Activated T-cell treated with anti-CD3 and anti-CD28 coated beads, Interleukin-2, amount 50 U/mL, for 4 hours (primary cell): ENCODE data around the gene SH3RF1. TPM values are rescaled to one million over a fixed set of nuclear protein-coding genes. Genes with fewer than 3 reads are reported as not detected.
"Not testable (repeated sequence)": the region's sequence is repeated elsewhere in the genome, so short reads cannot be mapped to it uniquely, and the experiment has no call there.

Experiments used
- ATAC-seq, 2 donors: fragments of 200-7000 bp; cut with Tn5 transposase; one replicate each; pipeline ENCODE4 v1.10.0; 2021
- DNase-seq: peaks from one replicate; pipeline ENCODE4 v3.0.0-alpha.2; 2020
- H3K27me3 Mint-ChIP-seq: one replicate; pipeline ENCODE4 v1.8.0; 2021; ENCODE audit warnings: low read depth, mixed read lengths
- H3K36me3 Mint-ChIP-seq: one replicate; pipeline ENCODE4 v1.8.0; 2022; ENCODE audit warnings: mixed read lengths; ENCODE audit not compliant: insufficient read depth
- H3K4me1 Mint-ChIP-seq: one replicate; pipeline ENCODE4 v1.8.0; 2021; ENCODE audit warnings: low read depth, mixed read lengths
- H3K4me3 Mint-ChIP-seq: one replicate; pipeline ENCODE4 v1.8.0; 2021; ENCODE audit warnings: mild to moderate bottlenecking, moderate library complexity, mixed read lengths
- H3K9me3 Mint-ChIP-seq: one replicate; pipeline ENCODE4 v1.8.0; 2021; ENCODE audit warnings: mixed read lengths
- total RNA-seq, 3 donors: library from RNA; stranded (reverse); gene quantifications; one replicate each; pipeline ENCODE4 v1.2.1, GENCODE V29; 2021

Gene SH3RF1
- 1 to 10 TPM in 1 of 3 donors, under 1 TPM in 2; 0.43 to 1.2 (median 0.56) TPM for total RNA-seq

DNA sequence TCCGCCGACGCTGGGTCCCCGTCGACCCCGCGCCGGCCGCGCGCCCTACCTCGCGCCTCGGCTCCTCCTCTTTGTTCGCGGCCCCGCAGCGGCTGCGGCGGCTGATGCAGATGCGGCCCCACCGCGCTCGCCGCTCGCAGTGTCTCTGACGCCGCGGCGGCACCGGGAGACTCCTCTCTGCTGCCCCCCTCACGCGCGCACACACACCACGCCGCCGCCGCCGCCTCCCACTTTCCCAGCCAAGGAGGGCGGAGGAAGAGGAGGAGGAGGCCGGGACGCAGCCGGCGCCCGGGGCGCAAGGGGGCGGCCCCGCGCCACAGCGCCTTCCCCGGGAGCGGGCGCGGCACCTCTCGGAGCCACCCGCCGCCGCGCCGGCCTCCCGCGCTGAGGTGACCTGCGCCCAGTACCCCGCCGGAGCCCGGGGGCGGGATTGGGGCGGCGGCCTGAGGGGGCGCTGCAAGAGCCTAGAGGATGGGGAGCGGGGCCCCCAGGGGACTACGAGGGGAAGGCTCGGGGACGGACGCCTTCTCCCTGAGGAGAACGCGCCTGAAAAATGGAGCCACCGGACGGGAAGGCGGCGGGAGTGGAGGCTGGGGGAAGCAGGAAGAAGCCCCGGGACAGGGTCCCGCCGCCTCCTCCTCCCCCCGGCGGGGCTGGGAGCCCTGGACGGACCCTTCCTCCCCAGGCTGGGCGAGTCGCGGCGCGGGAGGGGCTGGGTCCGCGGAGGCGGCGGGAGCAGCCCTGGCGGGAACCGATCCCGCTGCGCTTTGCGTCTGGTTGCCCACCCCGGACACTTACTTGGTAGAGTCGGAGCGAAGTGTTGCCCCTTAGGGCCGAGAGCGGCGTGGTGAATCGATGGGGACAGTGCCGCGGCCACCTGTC lies at the start of gene SH3RF1:
TSS of gene SH3RF1 (minus strand) at position 147 of the 882 bp plus-strand sequence. CDS start 1,744 bp downstream, outside the sequence.
- DNase-seq (no peak), ATAC-seq (peak; percentile 68 to 76)
- no peaks in the 10 kb centered on the region for H3K9me3 Mint-ChIP-seq
- peak within 1 kb of the TSS; percentile 68 for H3K4me3 Mint-ChIP-seq
- H3K4me1 Mint-ChIP-seq, result peaks cover 6% of the 10 kb centered on the region
- peaks cover 46% of the 10 kb centered on the region for H3K27me3 Mint-ChIP-seq
- H3K36me3 Mint-ChIP-seq, result no peaks in the 10 kb centered on the region

- Mint-ChIP-seq H3K9me3 (no peaks in the 10 kb centered on the region), H3K4me1 (no peaks in the 10 kb centered on the region), H3K36me3 (no peaks in the 10 kb centered on the region), H3K27me3 (peaks cover 7% of the 10 kb centered on the region), H3K4me3 (no peak overlapping the region)
- ATAC-seq, result no peak
- DNase-seq, result no peak
Measured at GRCh38 chr4:169315530-169316343, 45.0 kb upstream of the SH3RF1 start.

DNA sequence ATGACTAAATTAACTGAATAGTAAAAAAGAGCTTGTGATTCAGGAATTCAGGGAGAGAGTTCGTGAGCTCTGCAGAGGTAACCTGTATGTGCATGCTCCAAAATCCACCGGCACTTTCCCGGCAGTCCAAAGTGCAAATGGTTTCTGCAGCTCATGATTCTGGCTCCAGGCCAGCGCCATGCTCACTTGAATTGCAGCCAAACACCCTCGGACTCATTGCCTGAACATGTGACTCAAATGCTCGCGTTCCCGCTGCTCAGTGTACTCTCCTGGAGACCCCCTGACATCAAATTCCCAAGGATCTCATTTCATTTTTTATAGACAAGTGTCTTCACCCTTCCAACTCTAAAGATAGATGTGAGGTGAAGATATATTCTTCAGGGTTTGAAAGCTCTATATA lies 44.1 kb upstream of the SH3RF1 start:
- Mint-ChIP-seq H3K27me3 (peaks cover 7% of the 10 kb centered on the region), H3K4me1 (no peaks in the 10 kb centered on the region)
- no peak for ATAC-seq

DNA sequence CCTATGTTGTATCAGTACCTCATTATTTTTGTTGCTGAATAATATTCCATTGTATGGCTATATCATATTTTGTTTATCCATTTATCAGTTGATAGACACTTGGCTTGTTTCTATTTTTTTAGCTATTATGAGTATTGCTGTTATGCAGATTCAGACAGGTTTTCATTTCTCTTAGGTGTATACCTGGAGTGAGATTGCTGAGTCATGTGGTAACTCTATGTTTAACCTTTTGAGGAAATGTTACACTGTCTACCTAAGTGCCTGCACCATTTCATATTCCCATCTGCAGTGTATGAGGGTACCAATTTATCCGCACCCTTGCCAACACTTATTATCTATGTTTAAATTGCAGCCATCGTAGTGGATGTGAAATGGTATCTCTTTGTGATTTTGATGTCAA lies 43.0 kb upstream of the SH3RF1 start:
- Mint-ChIP-seq H3K4me3 (no peak overlapping the region), H3K27me3 (peaks cover 5% of the 10 kb centered on the region), H3K36me3 (no peaks in the 10 kb centered on the region), H3K9me3 (no peaks in the 10 kb centered on the region), H3K4me1 (no peaks in the 10 kb centered on the region)
- DNase-seq, result no peak
- no peak for ATAC-seq

More for the DNA sequence above, 44.1 kb upstream of the SH3RF1 start:
- Mint-ChIP-seq H3K36me3 (no peaks in the 10 kb centered on the region), H3K4me3 (no peak overlapping the region), H3K9me3 (no peaks in the 10 kb centered on the region)
- DNase-seq, result no peak

GRCh38 chr4:169312690-169313422 lies 42.1 kb upstream of the SH3RF1 start:
- Mint-ChIP-seq H3K4me3 (no peak overlapping the region), H3K36me3 (no peaks in the 10 kb centered on the region), H3K27me3 (peaks cover 3% of the 10 kb centered on the region)

GRCh38 chr4:169311643-169312365 lies 41.0 kb upstream of the SH3RF1 start:
- H3K27me3 Mint-ChIP-seq, result peaks cover 3% of the 10 kb centered on the region
- ATAC-seq, result no peak
- no peak overlapping the region for H3K4me3 Mint-ChIP-seq
- no peaks in the 10 kb centered on the region for H3K9me3 Mint-ChIP-seq
- no peaks in the 10 kb centered on the region for H3K4me1 Mint-ChIP-seq
- DNase-seq, result no peak
- H3K36me3 Mint-ChIP-seq, result no peaks in the 10 kb centered on the region

More at GRCh38 chr4:169312690-169313422, 42.1 kb upstream of the SH3RF1 start:
- DNase-seq, result no peak
- no peak for ATAC-seq
- no peaks in the 10 kb centered on the region for H3K9me3 Mint-ChIP-seq
- H3K4me1 Mint-ChIP-seq, result no peaks in the 10 kb centered on the region

DNA sequence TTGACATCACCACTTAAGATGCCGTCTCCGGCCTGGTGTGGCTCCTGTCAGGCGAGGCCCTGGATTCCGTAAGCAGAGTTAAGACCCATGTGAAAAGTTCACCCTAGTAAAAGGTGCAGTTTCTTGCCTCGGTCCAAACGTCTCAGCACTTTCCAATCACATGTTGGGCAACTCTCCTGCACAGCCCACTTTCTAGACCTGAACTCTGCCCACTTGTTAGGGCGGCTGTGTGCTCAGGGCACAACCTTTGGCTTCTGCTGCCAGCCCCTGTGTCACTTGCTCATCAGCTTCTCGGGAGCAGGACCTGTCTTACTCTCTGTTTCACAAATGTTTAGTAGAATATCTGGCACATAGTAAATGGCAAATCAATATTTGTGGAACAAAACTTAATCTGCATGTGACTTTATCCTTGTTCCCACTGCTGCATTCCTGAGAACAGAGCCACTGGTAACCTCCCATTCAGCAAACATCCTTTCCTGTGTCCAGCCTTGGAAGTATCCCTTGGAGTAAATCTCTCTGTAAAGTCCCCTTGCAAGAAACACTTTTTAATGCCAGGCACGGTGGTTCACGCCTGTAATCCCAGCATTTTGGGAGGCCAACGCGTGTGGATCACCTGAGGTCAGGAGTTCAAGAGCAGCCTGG lies 38.7 kb upstream of the SH3RF1 start:
- H3K4me1 Mint-ChIP-seq, result no peaks in the 10 kb centered on the region
- DNase-seq, result no peak
- H3K36me3 Mint-ChIP-seq, result no peaks in the 10 kb centered on the region
- ATAC-seq, result no peak
- no peak overlapping the region for H3K4me3 Mint-ChIP-seq
- H3K9me3 Mint-ChIP-seq, result no peaks in the 10 kb centered on the region
- H3K27me3 Mint-ChIP-seq, result peaks cover 3% of the 10 kb centered on the region

DNA sequence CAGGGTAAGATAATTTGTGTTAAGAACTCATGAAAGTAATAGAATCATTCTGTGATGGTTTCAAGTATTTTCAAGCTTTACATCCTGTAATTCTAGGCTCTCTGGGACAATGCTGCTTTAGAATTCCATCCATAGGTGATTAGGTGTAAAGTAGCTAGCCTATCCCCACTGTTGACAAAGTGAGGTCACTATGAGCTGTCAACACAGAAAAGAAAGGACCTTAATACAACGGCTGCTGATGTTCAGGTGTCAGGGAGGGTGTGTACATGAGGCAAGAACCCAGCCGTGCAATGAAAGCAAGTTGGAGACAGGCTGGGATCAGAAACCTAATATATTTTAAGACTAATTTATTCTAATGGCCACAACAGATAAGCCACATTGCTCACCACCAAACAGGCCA lies 36.8 kb upstream of the SH3RF1 start:
- no peaks in the 10 kb centered on the region for H3K27me3 Mint-ChIP-seq
- no peak overlapping the region for H3K4me3 Mint-ChIP-seq
- no peaks in the 10 kb centered on the region for H3K36me3 Mint-ChIP-seq
- no peaks in the 10 kb centered on the region for H3K9me3 Mint-ChIP-seq
- no peak for DNase-seq
- H3K4me1 Mint-ChIP-seq, result no peaks in the 10 kb centered on the region
- no peak for ATAC-seq

GRCh38 chr4:169305651-169306050 lies 34.9 kb upstream of the SH3RF1 start:
- DNase-seq, result no peak
- Mint-ChIP-seq H3K36me3 (peaks cover 1% of the 10 kb centered on the region), H3K4me3 (no peak overlapping the region), H3K4me1 (no peaks in the 10 kb centered on the region), H3K9me3 (no peaks in the 10 kb centered on the region), H3K27me3 (no peaks in the 10 kb centered on the region)
- ATAC-seq, result no peak

DNA sequence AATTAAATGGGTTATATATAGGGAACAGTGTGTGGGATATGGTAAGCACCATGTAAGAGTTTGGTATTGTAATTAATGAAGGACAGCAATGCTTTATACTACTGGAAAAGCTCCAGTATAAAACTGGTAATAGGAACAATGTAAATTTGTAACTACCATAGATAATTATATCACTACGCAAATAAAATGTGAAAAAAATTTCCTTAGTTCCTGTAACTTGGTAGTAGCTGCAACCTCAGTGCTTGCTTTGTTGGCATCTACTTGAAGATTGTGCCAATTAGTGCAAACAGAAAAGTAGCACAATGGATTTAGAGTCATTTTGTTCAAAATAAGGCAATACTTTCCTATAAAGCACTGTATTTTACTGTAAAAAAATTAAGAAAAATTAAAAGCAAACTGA lies 34.4 kb upstream of the SH3RF1 start:
- H3K4me3 Mint-ChIP-seq, result no peak overlapping the region
- H3K27me3 Mint-ChIP-seq, result no peaks in the 10 kb centered on the region
- H3K36me3 Mint-ChIP-seq, result peaks cover 1% of the 10 kb centered on the region
- H3K9me3 Mint-ChIP-seq, result no peaks in the 10 kb centered on the region
- ATAC-seq, result no peak
- H3K4me1 Mint-ChIP-seq, result no peaks in the 10 kb centered on the region
- no peak for DNase-seq

GRCh38 chr4:169295822-169296221 lies 25.1 kb upstream of the SH3RF1 start:
- Mint-ChIP-seq H3K27me3 (peaks cover 24% of the 10 kb centered on the region), H3K36me3 (peaks cover under 1% of the 10 kb centered on the region), H3K4me3 (no peak overlapping the region), H3K4me1 (no peaks in the 10 kb centered on the region), H3K9me3 (peaks cover 3% of the 10 kb centered on the region)
- ATAC-seq (no peak), DNase-seq (no peak)

DNA sequence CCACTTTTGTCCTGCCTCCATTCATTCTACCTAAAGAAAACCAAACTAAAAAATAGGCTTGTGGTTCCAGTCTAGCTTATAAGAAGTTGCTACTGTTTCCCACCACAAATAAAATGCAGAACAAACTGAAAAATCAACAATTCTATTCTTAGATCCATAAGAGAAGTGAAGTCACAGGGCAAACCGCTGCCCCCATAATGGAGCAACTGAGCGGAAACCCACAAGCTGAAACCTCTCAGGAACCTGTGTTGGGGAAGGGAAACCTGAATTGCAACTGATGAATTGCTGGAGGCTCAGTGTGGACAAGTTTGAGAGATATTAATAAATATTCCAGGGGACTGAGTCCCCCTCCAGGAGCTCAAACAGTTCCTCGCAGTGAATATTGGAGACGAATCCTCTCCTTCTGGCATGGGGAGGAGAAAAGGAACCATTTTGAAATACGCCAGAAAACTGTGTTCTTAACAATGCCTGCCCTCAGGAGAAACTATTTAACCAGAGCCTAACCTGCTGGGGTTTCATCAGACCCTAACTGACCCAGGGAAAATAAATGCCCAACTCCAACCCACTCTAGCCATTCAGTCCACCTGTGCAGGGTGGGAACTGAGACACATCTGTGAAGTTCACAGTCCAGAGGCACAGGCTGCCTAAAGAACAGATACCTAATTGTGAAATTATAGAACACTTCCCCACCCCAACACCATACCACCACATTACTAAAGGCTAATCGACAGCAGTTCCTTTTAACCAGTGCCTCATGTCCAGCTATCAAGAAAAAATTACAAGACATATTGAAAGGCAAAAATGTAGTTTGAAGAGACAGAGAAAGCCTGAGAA lies 22.8 kb upstream of the SH3RF1 start:
- no peak for DNase-seq
- Mint-ChIP-seq H3K4me1 (no peaks in the 10 kb centered on the region), H3K27me3 (peaks cover 25% of the 10 kb centered on the region), H3K36me3 (no peaks in the 10 kb centered on the region), H3K9me3 (peaks cover 3% of the 10 kb centered on the region), H3K4me3 (no peak overlapping the region)
- ATAC-seq, result no peak

GRCh38 chr4:169287983-169288382 lies 17.2 kb upstream of the SH3RF1 start:
- not testable (repeated sequence) for DNase-seq, ATAC-seq, H3K36me3 Mint-ChIP-seq, H3K9me3 Mint-ChIP-seq, H3K4me1 Mint-ChIP-seq, H3K4me3 Mint-ChIP-seq
- peaks cover 16% of the 10 kb centered on the region for H3K27me3 Mint-ChIP-seq
